ENCODE data around the gene PLXNA3.
"Not testable (repeated sequence)": the region's sequence is repeated elsewhere in the genome, so short reads cannot be mapped to it uniquely, and the experiment has no call there.

The PLXNA3 gene

GRCh38 chrX:154482786-154483185 is 24.7 kb downstream of the PLXNA3 start:
- no peak for DNase-seq

- no peak for DNase-seq
These were observed 25.2 kb downstream of the PLXNA3 start for GRCh38 chrX:154483325-154483724.

- no peak for DNase-seq
These were observed 26.4 kb downstream of the PLXNA3 start for GRCh38 chrX:154484255-154485149.

- DNase-seq: no peak
These were observed 27.3 kb downstream of the PLXNA3 start for GRCh38 chrX:154485150-154486051.

- DNase-seq: no peak
These were observed 27.9 kb downstream of the PLXNA3 start for GRCh38 chrX:154486052-154486395.

- DNase-seq: no peak
These were observed 28.5 kb downstream of the PLXNA3 start, which contains the start of gene UBL4A for GRCh38 chrX:154486396-154487207. Gene UBL4A (minus strand): TSS chrX:154486615. CDS start chrX:154486584, 31 bp downstream.

- no peak for DNase-seq
These were observed 29.6 kb downstream of the PLXNA3 start for GRCh38 chrX:154487518-154488290.

- no peak for DNase-seq
These were observed 30.4 kb downstream of the PLXNA3 start for GRCh38 chrX:154488336-154489075.

- no peak for DNase-seq
These were observed 31.1 kb downstream of the PLXNA3 start for GRCh38 chrX:154489182-154489581.

GRCh38 chrX:154490021-154490413 is 31.9 kb downstream of the PLXNA3 start:
- no peak for DNase-seq

- peak; percentile 61 for DNase-seq
These were observed 32.5 kb downstream of the PLXNA3 start, which contains the start of gene SLC10A3 for GRCh38 chrX:154490414-154491083. Gene SLC10A3 (minus strand): TSS chrX:154490629. CDS start chrX:154488940, 1,689 bp downstream.

- no peak for DNase-seq
These were observed 36.6 kb downstream of the PLXNA3 start for GRCh38 chrX:154494715-154495114.

- DNase-seq: no peak
These were observed 37.4 kb downstream of the PLXNA3 start for GRCh38 chrX:154495472-154495922.

- DNase-seq: not testable (repeated sequence)
These were observed 38.6 kb downstream of the PLXNA3 start for GRCh38 chrX:154496591-154497137.

GRCh38 chrX:154501423-154501822 is 43.3 kb downstream of the PLXNA3 start:
- DNase-seq: not testable (repeated sequence)

- no peak for DNase-seq
These were observed 44.0 kb downstream of the PLXNA3 start for GRCh38 chrX:154502098-154502497.

- DNase-seq: no peak
These were observed 44.9 kb downstream of the PLXNA3 start for GRCh38 chrX:154502989-154503388.

GRCh38 chrX:154505734-154506133 is 47.7 kb downstream of the PLXNA3 start:
- no peak for DNase-seq

- no peak for DNase-seq
These were observed 48.6 kb downstream of the PLXNA3 start for GRCh38 chrX:154506483-154507332.
